ENCODE results near the gene AKR1C2. TPM values are rescaled to one million over a fixed set of nuclear protein-coding genes. Genes with fewer than 3 reads are reported as not detected.
"Not testable (repeated sequence)": the region's sequence is repeated elsewhere in the genome, so short reads cannot be mapped to it uniquely, and the experiment has no call there.

Gene AKR1C2
- total RNA-seq, 1 donor from 2014 or later = 3.8 TPM

GRCh38 chr10:4944841-4945240 lies 58.8 kb downstream of the AKR1C2 start:
- H3K27ac Mint-ChIP-seq (ENCODE audit: unreplicated experiment) = no peak overlapping the region
- DNase-seq = no peak
- no peak overlapping the region for H3K4me3 Mint-ChIP-seq (ENCODE audit: unreplicated experiment)

GRCh38 chr10:4943821-4944220 lies 59.8 kb downstream of the AKR1C2 start:
- no peaks in the 10 kb centered on the region for H3K4me1 Mint-ChIP-seq (ENCODE audit: low read depth, unreplicated experiment)
- no peak for TF ChIP-seq CTCF (IDR thresholded peaks at IDR 0.05; ENCODE audit: partially characterized antibody, unreplicated experiment)
- no peaks in the 10 kb centered on the region for H3K36me3 Mint-ChIP-seq (ENCODE audit: unreplicated experiment)
- H3K9me3 Mint-ChIP-seq (ENCODE audit: unreplicated experiment) = peaks cover 1% of the 10 kb centered on the region
- peaks cover under 1% of the 10 kb centered on the region for H3K27me3 Mint-ChIP-seq (ENCODE audit: unreplicated experiment)
- no peak overlapping the region for H3K27ac Mint-ChIP-seq (ENCODE audit: unreplicated experiment)
- no peak overlapping the region for H3K4me3 Mint-ChIP-seq (ENCODE audit: unreplicated experiment)
- no peak for DNase-seq

More at GRCh38 chr10:4944841-4945240, 58.8 kb downstream of the AKR1C2 start:
- Mint-ChIP-seq H3K27me3 (ENCODE audit: unreplicated experiment) (peaks cover 5% of the 10 kb centered on the region), H3K9me3 (ENCODE audit: unreplicated experiment) (peaks cover 1% of the 10 kb centered on the region), H3K36me3 (ENCODE audit: unreplicated experiment) (no peaks in the 10 kb centered on the region), H3K4me1 (ENCODE audit: low read depth, unreplicated experiment) (no peaks in the 10 kb centered on the region)
- no peak for TF ChIP-seq CTCF (IDR thresholded peaks at IDR 0.05; ENCODE audit: partially characterized antibody, unreplicated experiment)

- not testable (repeated sequence) for H3K4me1 Mint-ChIP-seq (ENCODE audit: low read depth, unreplicated experiment)
These were observed 60.2 kb downstream of the AKR1C2 start for GRCh38 chr10:4943416-4943815.

GRCh38 chr10:4942931-4943330 lies 60.7 kb downstream of the AKR1C2 start:
- DNase-seq; H3K9me3 Mint-ChIP-seq (ENCODE audit: unreplicated experiment); H3K27ac Mint-ChIP-seq (ENCODE audit: unreplicated experiment); H3K36me3 Mint-ChIP-seq (ENCODE audit: unreplicated experiment); H3K4me1 Mint-ChIP-seq (ENCODE audit: low read depth, unreplicated experiment); H3K4me3 Mint-ChIP-seq (ENCODE audit: unreplicated experiment); H3K27me3 Mint-ChIP-seq (ENCODE audit: unreplicated experiment): not testable (repeated sequence)

More at GRCh38 chr10:4943416-4943815, 60.2 kb downstream of the AKR1C2 start:
- H3K27ac Mint-ChIP-seq (ENCODE audit: unreplicated experiment); H3K36me3 Mint-ChIP-seq (ENCODE audit: unreplicated experiment); H3K4me3 Mint-ChIP-seq (ENCODE audit: unreplicated experiment); H3K9me3 Mint-ChIP-seq (ENCODE audit: unreplicated experiment); DNase-seq; H3K27me3 Mint-ChIP-seq (ENCODE audit: unreplicated experiment): not testable (repeated sequence)

- Mint-ChIP-seq H3K4me1 (ENCODE audit: low read depth, unreplicated experiment) (no peaks in the 10 kb centered on the region), H3K4me3 (ENCODE audit: unreplicated experiment) (no peak overlapping the region), H3K27me3 (ENCODE audit: unreplicated experiment) (no peaks in the 10 kb centered on the region), H3K9me3 (ENCODE audit: unreplicated experiment) (peaks cover 1% of the 10 kb centered on the region), H3K36me3 (ENCODE audit: unreplicated experiment) (no peaks in the 10 kb centered on the region), H3K27ac (ENCODE audit: unreplicated experiment) (no peak overlapping the region)
- no peak for TF ChIP-seq CTCF (IDR thresholded peaks at IDR 0.05; ENCODE audit: partially characterized antibody, unreplicated experiment)
- DNase-seq = no peak
These were observed 61.9 kb downstream of the AKR1C2 start for GRCh38 chr10:4941540-4942330.

GRCh38 chr10:4940909-4941308 lies 62.7 kb downstream of the AKR1C2 start:
- not testable (repeated sequence) for H3K9me3 Mint-ChIP-seq (ENCODE audit: unreplicated experiment); H3K27ac Mint-ChIP-seq (ENCODE audit: unreplicated experiment); H3K27me3 Mint-ChIP-seq (ENCODE audit: unreplicated experiment); H3K4me1 Mint-ChIP-seq (ENCODE audit: low read depth, unreplicated experiment); DNase-seq; H3K4me3 Mint-ChIP-seq (ENCODE audit: unreplicated experiment); H3K36me3 Mint-ChIP-seq (ENCODE audit: unreplicated experiment)

GRCh38 chr10:4940073-4940428 lies 63.6 kb downstream of the AKR1C2 start:
- not testable (repeated sequence) for DNase-seq; H3K4me3 Mint-ChIP-seq (ENCODE audit: unreplicated experiment); H3K36me3 Mint-ChIP-seq (ENCODE audit: unreplicated experiment); H3K9me3 Mint-ChIP-seq (ENCODE audit: unreplicated experiment); H3K4me1 Mint-ChIP-seq (ENCODE audit: low read depth, unreplicated experiment); H3K27ac Mint-ChIP-seq (ENCODE audit: unreplicated experiment); H3K27me3 Mint-ChIP-seq (ENCODE audit: unreplicated experiment)
